ENCODE results near the gene HIF3A.

GRCh38 chr19:46390866-46391265 is 94.0 kb downstream of the HIF3A start:
- TF ChIP-seq, protein P1, sequence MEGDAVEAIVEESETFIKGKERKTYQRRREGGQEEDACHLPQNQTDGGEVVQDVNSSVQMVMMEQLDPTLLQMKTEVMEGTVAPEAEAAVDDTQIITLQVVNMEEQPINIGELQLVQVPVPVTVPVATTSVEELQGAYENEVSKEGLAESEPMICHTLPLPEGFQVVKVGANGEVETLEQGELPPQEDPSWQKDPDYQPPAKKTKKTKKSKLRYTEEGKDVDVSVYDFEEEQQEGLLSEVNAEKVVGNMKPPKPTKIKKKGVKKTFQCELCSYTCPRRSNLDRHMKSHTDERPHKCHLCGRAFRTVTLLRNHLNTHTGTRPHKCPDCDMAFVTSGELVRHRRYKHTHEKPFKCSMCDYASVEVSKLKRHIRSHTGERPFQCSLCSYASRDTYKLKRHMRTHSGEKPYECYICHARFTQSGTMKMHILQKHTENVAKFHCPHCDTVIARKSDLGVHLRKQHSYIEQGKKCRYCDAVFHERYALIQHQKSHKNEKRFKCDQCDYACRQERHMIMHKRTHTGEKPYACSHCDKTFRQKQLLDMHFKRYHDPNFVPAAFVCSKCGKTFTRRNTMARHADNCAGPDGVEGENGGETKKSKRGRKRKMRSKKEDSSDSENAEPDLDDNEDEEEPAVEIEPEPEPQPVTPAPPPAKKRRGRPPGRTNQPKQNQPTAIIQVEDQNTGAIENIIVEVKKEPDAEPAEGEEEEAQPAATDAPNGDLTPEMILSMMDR (IDR thresholded peaks at IDR 0.05): no peak
- TF ChIP-seq POLR2AphosphoS5 (IDR thresholded peaks at IDR 0.05) (no peak), POLR2A (IDR thresholded peaks at IDR 0.05) (no peak)

Data from breast epithelium (tissue), 3 donors.